ENCODE measurements around the gene CPA1. TPM values are rescaled to one million over a fixed set of nuclear protein-coding genes. Genes with fewer than 3 reads are reported as not detected.

CPA1 gene
- total and polyA plus RNA-seq, 12 donors, result 0.14 to 15.0 (median 2.0) TPM; not detected in 4

DNA sequence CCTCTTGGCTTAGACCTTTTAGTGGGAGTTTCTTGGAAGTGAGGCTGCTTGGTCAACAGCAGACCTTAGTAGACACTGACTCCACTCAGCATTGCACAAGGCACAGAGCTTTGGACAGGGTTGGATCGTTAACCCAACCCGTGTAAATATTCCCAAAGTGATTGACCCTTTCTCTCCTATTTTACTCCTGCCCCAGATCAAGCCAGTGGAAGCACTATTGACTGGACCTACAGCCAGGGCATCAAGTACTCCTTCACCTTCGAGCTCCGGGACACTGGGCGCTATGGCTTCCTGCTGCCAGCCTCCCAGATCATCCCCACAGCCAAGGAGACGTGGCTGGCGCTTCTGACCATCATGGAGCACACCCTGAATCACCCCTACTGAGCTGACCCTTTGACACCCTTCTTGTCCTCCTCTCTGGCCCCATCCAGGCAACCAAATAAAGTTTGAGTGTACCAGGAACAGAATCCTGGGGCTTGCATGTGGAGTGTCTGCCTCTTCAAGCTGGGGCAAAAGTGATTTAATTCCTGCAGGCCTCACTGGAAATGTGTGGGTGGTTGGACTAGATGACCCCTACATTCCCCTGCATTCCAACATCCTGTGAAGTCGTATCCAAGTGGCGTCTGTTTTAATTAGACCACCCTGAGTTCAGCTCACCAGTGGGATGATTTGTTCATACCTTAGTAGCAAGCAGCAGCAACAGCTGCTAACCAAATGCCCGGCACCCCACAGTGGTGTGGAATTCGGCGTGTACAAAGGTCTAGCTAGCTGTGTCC, 7.5 kb downstream of the CPA1 start:
- TF ChIP-seq, protein P1, sequence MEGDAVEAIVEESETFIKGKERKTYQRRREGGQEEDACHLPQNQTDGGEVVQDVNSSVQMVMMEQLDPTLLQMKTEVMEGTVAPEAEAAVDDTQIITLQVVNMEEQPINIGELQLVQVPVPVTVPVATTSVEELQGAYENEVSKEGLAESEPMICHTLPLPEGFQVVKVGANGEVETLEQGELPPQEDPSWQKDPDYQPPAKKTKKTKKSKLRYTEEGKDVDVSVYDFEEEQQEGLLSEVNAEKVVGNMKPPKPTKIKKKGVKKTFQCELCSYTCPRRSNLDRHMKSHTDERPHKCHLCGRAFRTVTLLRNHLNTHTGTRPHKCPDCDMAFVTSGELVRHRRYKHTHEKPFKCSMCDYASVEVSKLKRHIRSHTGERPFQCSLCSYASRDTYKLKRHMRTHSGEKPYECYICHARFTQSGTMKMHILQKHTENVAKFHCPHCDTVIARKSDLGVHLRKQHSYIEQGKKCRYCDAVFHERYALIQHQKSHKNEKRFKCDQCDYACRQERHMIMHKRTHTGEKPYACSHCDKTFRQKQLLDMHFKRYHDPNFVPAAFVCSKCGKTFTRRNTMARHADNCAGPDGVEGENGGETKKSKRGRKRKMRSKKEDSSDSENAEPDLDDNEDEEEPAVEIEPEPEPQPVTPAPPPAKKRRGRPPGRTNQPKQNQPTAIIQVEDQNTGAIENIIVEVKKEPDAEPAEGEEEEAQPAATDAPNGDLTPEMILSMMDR (IDR thresholded peaks at IDR 0.05), result no peak
- TF ChIP-seq POLR2A (IDR thresholded peaks at IDR 0.05), result no peak
- intact Hi-C loops (cut with DNase I), result loop anchor here in 1 of 2 donors (10.0 kb wide), 1 partner anchor 97 kb away; no protein-coding TSS in a partner anchor
- 81 to 90% (median 86%) methylated on average over 9 to 12 of the region's 12 CpGs for WGBS, 4 donors
- H3K27me3 ChIP-seq, result no peaks in the 10 kb centered on the region
- H3K4me1 ChIP-seq (replicated peaks in 1 of 2), result peaks cover 0 to 11% of the 10 kb centered on the region in 2 donors
- no peak overlapping the region for H3K4me3 ChIP-seq
- H3K36me3 ChIP-seq (replicated peaks in 1 of 2), result no peaks in the 10 kb centered on the region
- no peaks in the 10 kb centered on the region for H3K9me3 ChIP-seq (replicated peaks in 1 of 3)
- DNase-seq, result peak in 3 of 7 donors; percentile 5 to 43 (median 21)
- peak overlapping the region in 1 of 5 donors; percentile 45 for H3K27ac ChIP-seq

DNA sequence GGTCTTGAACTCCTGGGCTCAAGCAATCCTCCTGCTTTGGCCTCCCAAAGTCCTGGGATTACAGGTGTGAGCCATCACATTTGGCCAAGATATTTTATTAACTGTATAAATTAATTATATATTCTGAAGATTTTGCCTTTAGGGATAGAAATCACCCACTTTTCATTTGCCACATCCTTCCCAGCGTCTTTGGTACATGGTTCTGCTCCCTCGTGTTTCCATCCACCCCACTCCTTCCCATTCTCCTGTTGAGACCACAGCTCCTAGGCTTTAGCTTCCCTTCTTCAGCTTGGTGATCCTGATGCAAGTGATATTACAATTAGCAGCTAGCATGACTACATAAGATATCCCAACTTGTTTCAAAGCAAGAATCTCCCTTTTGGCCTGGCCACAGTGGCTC, 8.4 kb downstream of the CPA1 start:
- 71 to 100% (median 90%) methylated on average over 2 of the region's 2 CpGs for WGBS, 4 donors
- intact Hi-C loops (cut with DNase I), result loop anchor here in 1 of 2 donors (10.0 kb wide), 1 partner anchor 96 kb away; no protein-coding TSS in a partner anchor
- Histone ChIP-seq H3K27me3 (no peaks in the 10 kb centered on the region), H3K9me3 (replicated peaks in 1 of 3) (no peaks in the 10 kb centered on the region), H3K4me1 (replicated peaks in 1 of 2) (peaks cover 0 to 19% of the 10 kb centered on the region in 2 donors), H3K36me3 (replicated peaks in 1 of 2) (no peaks in the 10 kb centered on the region), H3K27ac (no peak overlapping the region), H3K4me3 (no peak overlapping the region)
- TF ChIP-seq, protein P1 (IDR thresholded peaks at IDR 0.05), result no peak
- TF ChIP-seq POLR2A (IDR thresholded peaks at IDR 0.05), result no peak
- DNase-seq, result no peak

DNA sequence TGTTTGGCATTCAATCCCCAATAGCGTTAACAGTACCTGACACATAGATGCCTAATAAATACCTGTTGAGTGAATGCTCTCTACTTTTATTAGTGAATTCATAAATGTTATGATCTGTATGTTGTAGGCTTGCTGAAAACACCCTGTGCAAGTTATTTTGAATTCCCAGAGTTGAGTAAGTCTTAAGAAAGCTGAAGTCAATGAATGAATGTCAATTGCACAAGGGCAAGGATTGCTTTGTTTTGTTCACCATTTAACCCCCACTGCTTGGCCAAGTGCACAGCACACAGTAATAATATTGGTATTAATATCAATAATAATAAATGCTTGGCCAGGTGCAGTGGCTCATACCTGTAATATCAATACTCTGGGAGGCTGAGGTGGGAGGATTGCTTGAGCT, 10.2 kb downstream of the CPA1 start:
- H3K36me3 ChIP-seq (replicated peaks in 1 of 2), result no peaks in the 10 kb centered on the region
- H3K27ac ChIP-seq, result no peak overlapping the region
- no peaks in the 10 kb centered on the region for H3K9me3 ChIP-seq (replicated peaks in 1 of 3)
- peaks cover 0 to 20% of the 10 kb centered on the region in 2 donors for H3K4me1 ChIP-seq (replicated peaks in 1 of 2)
- 81 to 91% (median 89%) methylated on average over 1 of the region's 1 CpG for WGBS, 4 donors
- no peak for DNase-seq
- TF ChIP-seq, protein P1 (IDR thresholded peaks at IDR 0.05), result no peak
- TF ChIP-seq POLR2A (IDR thresholded peaks at IDR 0.05), result no peak
- no peaks in the 10 kb centered on the region for H3K27me3 ChIP-seq
- no peak overlapping the region for H3K4me3 ChIP-seq
- intact Hi-C loops (cut with DNase I), result no loop called here

DNA sequence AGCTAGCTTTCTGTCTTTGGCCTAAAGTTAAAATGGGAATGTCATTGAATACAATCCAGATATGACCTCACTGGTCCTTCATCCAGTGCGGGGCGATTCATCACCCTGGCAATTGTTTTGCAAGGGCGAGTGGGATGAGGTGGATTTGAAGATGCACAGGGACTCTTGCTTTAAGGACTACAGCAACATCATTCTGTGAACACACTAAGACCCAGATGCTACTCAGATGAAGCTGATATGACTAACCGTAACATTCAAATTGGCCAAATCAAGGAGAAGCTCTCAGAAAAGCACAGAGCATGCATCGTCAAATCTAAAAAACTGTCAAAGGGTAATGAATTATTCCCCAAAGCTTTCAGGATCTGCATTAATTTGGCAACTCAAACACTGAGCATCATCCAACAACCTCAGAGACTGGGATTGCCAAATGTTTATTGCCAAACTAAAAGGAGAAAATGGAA, 12.8 kb downstream of the CPA1 start:
- H3K27me3 ChIP-seq, result no peaks in the 10 kb centered on the region
- no peaks in the 10 kb centered on the region for H3K9me3 ChIP-seq (replicated peaks in 1 of 3)
- TF ChIP-seq, protein P1 (IDR thresholded peaks at IDR 0.05), result no peak
- TF ChIP-seq POLR2A (IDR thresholded peaks at IDR 0.05), result no peak
- H3K4me1 ChIP-seq (replicated peaks in 1 of 2), result peaks cover 0 to 20% of the 10 kb centered on the region in 2 donors
- 29 to 35% (median 30%) methylated on average over 5 of the region's 5 CpGs for WGBS, 4 donors
- DNase-seq, result peak; percentile 56 to 81 (median 71)
- no peaks in the 10 kb centered on the region for H3K36me3 ChIP-seq (replicated peaks in 1 of 2)
- peak overlapping the region; percentile 60 to 84 (median 80) for H3K27ac ChIP-seq
- intact Hi-C loops (cut with DNase I), result no loop called here
- no peak overlapping the region for H3K4me3 ChIP-seq
